ENCODE measurements around the gene PLCH1.

PLCH1 gene

DNA sequence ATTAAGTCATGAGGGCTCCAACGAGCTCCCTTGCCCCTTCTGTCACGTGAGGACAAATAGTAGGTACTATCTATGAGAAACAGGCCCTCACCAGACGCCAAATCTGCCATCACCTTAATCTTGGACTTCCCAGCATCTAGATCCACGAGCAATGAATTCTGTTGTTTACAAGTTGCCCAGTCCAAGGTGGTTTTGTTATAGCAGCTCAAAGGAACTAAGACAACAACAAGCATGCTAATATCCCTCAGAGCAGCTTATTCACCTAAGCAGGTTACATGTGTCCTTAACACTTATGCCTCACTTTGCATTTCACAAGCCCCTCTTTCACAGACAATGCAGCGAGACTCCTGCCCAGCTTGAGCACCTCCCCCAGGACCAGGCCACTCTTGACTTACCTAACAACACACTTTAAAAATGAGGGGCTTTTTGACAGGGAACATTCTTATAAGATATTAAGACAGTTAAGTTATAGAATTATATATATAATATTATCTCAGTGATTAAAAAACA, 219.5 kb downstream of the PLCH1 start:
- Mint-ChIP-seq H3K4me3 (no peak overlapping the region), H3K27me3 (no peaks in the 10 kb centered on the region), H3K4me1 (no peaks in the 10 kb centered on the region), H3K9me3 (no peaks in the 10 kb centered on the region), H3K36me3 (no peaks in the 10 kb centered on the region), H3K27ac (no peak overlapping the region)

DNA sequence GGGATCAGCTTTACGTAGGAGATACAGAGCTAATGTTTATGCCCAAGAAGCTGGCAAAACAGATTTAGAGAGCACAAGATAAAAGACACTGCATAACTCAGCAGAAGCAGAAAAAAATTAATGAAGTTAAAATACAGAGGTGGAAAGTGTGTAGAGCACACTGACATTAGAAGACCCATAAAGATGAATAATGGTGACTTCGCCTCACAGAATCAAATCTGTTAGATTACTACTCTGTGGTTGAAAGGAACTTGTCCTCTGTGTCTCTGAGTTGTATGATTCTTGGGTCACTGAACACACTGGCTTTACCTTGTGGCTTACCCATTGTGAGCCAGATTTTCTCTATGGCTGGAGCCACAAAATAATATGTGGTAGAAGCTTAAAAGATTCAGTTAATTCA, 224.4 kb downstream of the PLCH1 start:
- no peaks in the 10 kb centered on the region for H3K4me1 Mint-ChIP-seq
- H3K9me3 Mint-ChIP-seq: no peaks in the 10 kb centered on the region
- H3K27ac Mint-ChIP-seq: no peak overlapping the region
- no peak overlapping the region for H3K4me3 Mint-ChIP-seq
- H3K36me3 Mint-ChIP-seq: no peaks in the 10 kb centered on the region
- H3K27me3 Mint-ChIP-seq: no peaks in the 10 kb centered on the region

GRCh38 chr3:155519078-155519477, 225.8 kb downstream of the PLCH1 start:
- no peaks in the 10 kb centered on the region for H3K4me1 Mint-ChIP-seq
- H3K36me3 Mint-ChIP-seq: no peaks in the 10 kb centered on the region
- no peaks in the 10 kb centered on the region for H3K27me3 Mint-ChIP-seq
- H3K27ac Mint-ChIP-seq: no peak overlapping the region
- H3K9me3 Mint-ChIP-seq: no peaks in the 10 kb centered on the region
- H3K4me3 Mint-ChIP-seq: no peak overlapping the region

GRCh38 chr3:155517903-155518302, 227.0 kb downstream of the PLCH1 start:
- H3K27me3 Mint-ChIP-seq: no peaks in the 10 kb centered on the region
- no peaks in the 10 kb centered on the region for H3K9me3 Mint-ChIP-seq
- H3K36me3 Mint-ChIP-seq: no peaks in the 10 kb centered on the region
- H3K4me1 Mint-ChIP-seq: no peaks in the 10 kb centered on the region
- H3K4me3 Mint-ChIP-seq: no peak overlapping the region
- no peak overlapping the region for H3K27ac Mint-ChIP-seq

DNA sequence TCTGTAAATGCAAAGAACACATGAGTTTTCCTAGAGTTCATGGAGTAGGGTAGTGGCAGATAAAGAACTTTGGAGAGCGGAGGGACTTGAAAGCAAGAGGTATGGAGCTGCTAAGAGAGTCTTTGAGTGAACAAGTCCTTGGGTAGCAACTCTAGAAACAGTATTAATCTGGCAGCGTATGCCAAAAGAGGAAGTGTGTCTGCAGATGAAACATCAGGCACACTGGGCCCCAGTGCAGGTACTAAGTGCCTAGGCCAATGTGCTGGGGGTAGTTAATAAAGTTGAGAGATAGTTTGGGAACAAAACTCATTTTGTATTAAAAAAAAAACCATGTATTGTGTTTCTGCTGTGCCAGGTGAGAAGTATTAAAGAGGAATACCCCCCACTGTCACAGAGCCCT, 228.4 kb downstream of the PLCH1 start:
- H3K4me1 Mint-ChIP-seq: no peaks in the 10 kb centered on the region
- H3K27ac Mint-ChIP-seq: no peak overlapping the region
- H3K27me3 Mint-ChIP-seq: no peaks in the 10 kb centered on the region
- H3K4me3 Mint-ChIP-seq: no peak overlapping the region
- H3K36me3 Mint-ChIP-seq: no peaks in the 10 kb centered on the region
- peaks cover 6% of the 10 kb centered on the region for H3K9me3 Mint-ChIP-seq

- no peaks in the 10 kb centered on the region for H3K27me3 Mint-ChIP-seq
- H3K27ac Mint-ChIP-seq: no peak overlapping the region
- no peaks in the 10 kb centered on the region for H3K36me3 Mint-ChIP-seq
- H3K4me3 Mint-ChIP-seq: no peak overlapping the region
- H3K4me1 Mint-ChIP-seq: no peaks in the 10 kb centered on the region
- H3K9me3 Mint-ChIP-seq: peaks cover 6% of the 10 kb centered on the region
Observed at GRCh38 chr3:155512867-155513261, 232.0 kb downstream of the PLCH1 start.

GRCh38 chr3:155512175-155512866, 232.6 kb downstream of the PLCH1 start:
- H3K9me3 Mint-ChIP-seq: peaks cover 6% of the 10 kb centered on the region
- H3K4me1 Mint-ChIP-seq: no peaks in the 10 kb centered on the region
- no peak overlapping the region for H3K4me3 Mint-ChIP-seq
- H3K36me3 Mint-ChIP-seq: no peaks in the 10 kb centered on the region
- no peak overlapping the region for H3K27ac Mint-ChIP-seq
- H3K27me3 Mint-ChIP-seq: no peaks in the 10 kb centered on the region

DNA sequence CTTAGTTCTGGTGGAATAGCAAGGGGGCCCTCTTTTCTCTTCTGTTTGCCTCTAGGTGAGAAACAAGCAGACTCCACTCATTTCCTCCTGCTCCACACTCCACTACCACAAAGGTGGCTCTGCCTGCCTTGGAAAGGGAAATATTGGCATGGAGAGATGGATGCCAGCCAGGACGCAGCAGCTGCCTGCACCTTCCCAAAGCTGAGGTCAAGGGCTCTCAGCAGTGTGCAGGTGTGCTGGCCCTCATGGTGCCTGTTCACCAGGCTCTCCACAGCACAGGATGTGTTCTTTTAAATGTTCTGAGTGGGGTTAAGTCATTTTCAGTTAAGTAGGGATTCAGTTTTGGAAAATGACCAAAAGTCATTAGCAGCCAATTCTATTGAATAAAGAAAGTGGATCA, 240.2 kb downstream of the PLCH1 start:
- Mint-ChIP-seq H3K4me3 (no peak overlapping the region), H3K36me3 (no peaks in the 10 kb centered on the region), H3K27ac (no peak overlapping the region), H3K27me3 (no peaks in the 10 kb centered on the region), H3K4me1 (no peaks in the 10 kb centered on the region), H3K9me3 (no peaks in the 10 kb centered on the region)

DNA sequence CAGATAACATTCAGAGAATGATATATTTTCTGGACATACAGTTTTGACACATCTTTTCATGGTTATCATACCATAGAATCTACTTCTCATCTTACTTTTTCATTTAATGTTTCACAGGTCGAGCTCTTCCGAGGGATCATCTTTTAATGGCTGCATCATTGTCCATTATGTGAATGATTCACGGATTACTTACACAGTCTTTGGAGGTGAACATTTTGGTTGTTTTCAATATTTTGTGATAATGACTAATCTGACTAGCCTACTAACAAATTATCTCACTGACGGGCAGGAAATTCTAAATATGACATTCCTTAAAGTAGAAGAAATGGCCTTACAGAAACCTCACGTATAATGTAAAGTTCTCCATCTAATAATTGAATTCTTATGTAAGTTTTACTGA, 242.2 kb downstream of the PLCH1 start:
- Mint-ChIP-seq H3K4me1 (no peaks in the 10 kb centered on the region), H3K9me3 (no peaks in the 10 kb centered on the region), H3K36me3 (no peaks in the 10 kb centered on the region), H3K27ac (no peak overlapping the region), H3K27me3 (no peaks in the 10 kb centered on the region), H3K4me3 (no peak overlapping the region)

GRCh38 chr3:155500194-155500818, 244.6 kb downstream of the PLCH1 start:
- Mint-ChIP-seq H3K4me1 (no peaks in the 10 kb centered on the region), H3K36me3 (no peaks in the 10 kb centered on the region), H3K9me3 (no peaks in the 10 kb centered on the region), H3K27ac (no peak overlapping the region), H3K27me3 (no peaks in the 10 kb centered on the region), H3K4me3 (no peak overlapping the region)

- no peaks in the 10 kb centered on the region for H3K9me3 Mint-ChIP-seq
- H3K27ac Mint-ChIP-seq: no peak overlapping the region
- no peak overlapping the region for H3K4me3 Mint-ChIP-seq
- H3K36me3 Mint-ChIP-seq: no peaks in the 10 kb centered on the region
- H3K27me3 Mint-ChIP-seq: no peaks in the 10 kb centered on the region
- H3K4me1 Mint-ChIP-seq: no peaks in the 10 kb centered on the region
Observed at GRCh38 chr3:155497930-155498647, 246.8 kb downstream of the PLCH1 start.

GRCh38 chr3:155496206-155496605, 248.7 kb downstream of the PLCH1 start:
- Mint-ChIP-seq H3K4me3 (no peak overlapping the region), H3K4me1 (no peaks in the 10 kb centered on the region), H3K27ac (no peak overlapping the region), H3K9me3 (no peaks in the 10 kb centered on the region), H3K36me3 (no peaks in the 10 kb centered on the region), H3K27me3 (no peaks in the 10 kb centered on the region)

DNA sequence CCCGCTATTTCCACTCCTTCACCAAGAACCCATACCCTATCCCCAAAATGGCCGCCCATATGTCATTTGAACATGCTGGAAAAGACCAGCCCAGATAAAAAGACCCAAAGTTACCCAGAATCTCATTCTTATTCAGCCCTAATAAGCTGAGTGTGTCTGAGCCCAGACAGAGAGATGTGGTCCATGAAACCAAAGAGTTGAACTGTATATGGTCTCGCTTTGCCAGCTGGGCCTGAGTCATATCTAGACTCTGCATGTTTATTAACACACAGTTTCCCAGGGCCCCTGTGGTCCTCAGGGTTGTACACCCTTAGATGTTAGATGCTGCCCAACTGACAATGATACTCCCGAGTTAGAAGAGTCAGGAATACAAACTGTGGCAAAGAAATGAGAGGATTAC, 249.5 kb downstream of the PLCH1 start:
- no peak overlapping the region for H3K27ac Mint-ChIP-seq
- no peaks in the 10 kb centered on the region for H3K9me3 Mint-ChIP-seq
- no peaks in the 10 kb centered on the region for H3K36me3 Mint-ChIP-seq
- no peaks in the 10 kb centered on the region for H3K27me3 Mint-ChIP-seq
- no peak overlapping the region for H3K4me3 Mint-ChIP-seq
- H3K4me1 Mint-ChIP-seq: no peaks in the 10 kb centered on the region

GRCh38 chr3:155494332-155494731, 250.5 kb downstream of the PLCH1 start:
- Mint-ChIP-seq H3K4me3 (no peak overlapping the region), H3K36me3 (no peaks in the 10 kb centered on the region), H3K27ac (no peak overlapping the region), H3K9me3 (no peaks in the 10 kb centered on the region), H3K4me1 (no peaks in the 10 kb centered on the region), H3K27me3 (no peaks in the 10 kb centered on the region)

DNA sequence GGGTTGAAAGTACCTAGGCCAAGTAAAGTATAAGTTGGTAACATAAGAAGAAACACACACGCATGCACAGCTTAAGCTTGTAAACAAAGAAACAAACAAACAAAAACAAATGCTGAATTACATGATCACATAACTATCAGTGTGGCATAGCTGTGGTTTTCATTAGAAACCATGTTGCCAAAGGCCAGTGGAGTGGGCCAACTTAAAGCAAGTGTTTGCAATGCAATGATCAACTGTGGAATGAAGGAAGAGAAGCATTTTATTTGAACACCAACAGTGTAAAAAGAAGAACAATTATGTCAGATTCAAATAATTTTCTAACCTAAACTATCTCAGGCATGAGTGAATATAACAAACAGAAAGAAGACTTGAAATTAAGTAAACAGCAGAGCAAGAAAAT, 252.0 kb downstream of the PLCH1 start:
- Mint-ChIP-seq H3K27ac (no peak overlapping the region), H3K36me3 (no peaks in the 10 kb centered on the region), H3K9me3 (no peaks in the 10 kb centered on the region), H3K4me1 (no peaks in the 10 kb centered on the region), H3K4me3 (no peak overlapping the region), H3K27me3 (no peaks in the 10 kb centered on the region)

DNA sequence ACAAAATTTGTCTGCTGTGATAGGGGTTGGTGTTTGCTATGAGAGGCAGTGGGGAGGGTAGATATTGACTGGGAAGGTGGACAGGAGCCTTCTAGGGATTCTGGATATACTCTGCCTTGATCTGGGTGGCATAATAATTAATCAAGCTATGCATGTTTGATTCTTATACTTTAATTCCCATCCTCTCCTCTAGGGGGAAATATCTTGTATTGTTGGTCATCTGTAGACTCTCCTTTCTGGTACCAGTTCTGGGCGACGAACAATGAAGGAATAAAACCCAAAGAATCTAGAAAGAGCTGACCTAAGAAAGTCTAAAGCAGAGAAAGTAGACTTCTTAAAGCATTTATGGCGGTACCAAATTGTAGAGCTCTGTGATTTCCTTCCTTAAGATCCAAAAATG, 253.2 kb downstream of the PLCH1 start:
- H3K27me3 Mint-ChIP-seq: no peaks in the 10 kb centered on the region
- H3K36me3 Mint-ChIP-seq: no peaks in the 10 kb centered on the region
- H3K9me3 Mint-ChIP-seq: no peaks in the 10 kb centered on the region
- no peaks in the 10 kb centered on the region for H3K4me1 Mint-ChIP-seq
- no peak overlapping the region for H3K27ac Mint-ChIP-seq
- no peak overlapping the region for H3K4me3 Mint-ChIP-seq

All from activated naive CD4-positive, alpha-beta T cell treated with anti-CD3 and anti-CD28 coated beads, Interleukin-2, amount 50 U/mL, for 24 hours (primary cell).